AML-193 (cell line): Measurements from ENCODE around the gene NXNL1.

Source experiments
- DNase-seq, 2 experiments: peaks; one replicate each; lab custom pipeline; 2025; lab: John Stamatoyannopoulos, UW

NXNL1 gene

DNA sequence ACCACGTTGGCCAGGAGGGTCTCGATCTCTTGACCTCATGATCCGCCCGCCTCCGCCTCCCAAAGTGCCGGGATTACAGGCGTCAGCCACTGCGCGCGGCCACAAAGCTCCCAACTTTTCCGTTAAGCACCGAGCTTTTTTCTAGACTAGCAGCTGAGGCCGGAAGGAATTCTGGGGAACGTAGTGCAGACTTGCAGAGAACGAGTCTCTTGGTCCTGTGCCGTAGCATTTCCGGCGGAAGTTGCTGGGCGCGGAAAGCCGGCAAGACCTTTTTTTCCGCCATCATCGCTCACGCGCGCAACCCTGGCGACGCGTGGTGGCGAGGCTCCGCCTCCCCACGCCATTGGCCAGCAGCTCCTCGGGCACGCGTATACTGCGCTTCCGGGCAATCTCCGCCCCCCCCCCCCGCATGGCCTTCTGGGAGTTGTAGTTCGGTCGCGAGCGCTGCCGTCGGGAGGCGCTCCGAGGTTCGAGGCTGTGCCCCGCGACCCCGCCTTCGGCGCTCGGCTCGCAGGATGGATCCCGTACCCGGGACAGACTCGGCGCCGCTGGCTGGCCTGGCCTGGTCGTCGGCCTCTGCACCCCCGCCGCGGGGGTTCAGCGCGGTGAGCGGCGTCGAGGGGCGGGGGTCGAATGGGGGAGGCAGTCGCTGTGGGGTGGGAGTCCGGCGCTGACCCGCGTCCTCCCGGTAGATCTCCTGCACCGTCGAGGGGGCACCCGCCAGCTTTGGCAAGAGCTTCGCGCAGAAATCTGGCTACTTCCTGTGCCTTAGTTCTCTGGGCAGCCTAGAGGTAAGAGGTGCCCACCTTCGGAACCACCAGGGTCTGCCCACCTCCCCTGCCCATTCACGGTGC lies 40.9 kb downstream of the NXNL1 start, which contains the start of gene MVB12A:
MVB12A (plus strand) TSS at position 427 of the 854 bp plus-strand sequence; CDS start at position 516, 89 bp downstream.
- peak; percentile 93 to 94 for DNase-seq

- DNase-seq: no peak
Measured at GRCh38 chr19:17419154-17419620, 41.5 kb downstream of the NXNL1 start.

DNA sequence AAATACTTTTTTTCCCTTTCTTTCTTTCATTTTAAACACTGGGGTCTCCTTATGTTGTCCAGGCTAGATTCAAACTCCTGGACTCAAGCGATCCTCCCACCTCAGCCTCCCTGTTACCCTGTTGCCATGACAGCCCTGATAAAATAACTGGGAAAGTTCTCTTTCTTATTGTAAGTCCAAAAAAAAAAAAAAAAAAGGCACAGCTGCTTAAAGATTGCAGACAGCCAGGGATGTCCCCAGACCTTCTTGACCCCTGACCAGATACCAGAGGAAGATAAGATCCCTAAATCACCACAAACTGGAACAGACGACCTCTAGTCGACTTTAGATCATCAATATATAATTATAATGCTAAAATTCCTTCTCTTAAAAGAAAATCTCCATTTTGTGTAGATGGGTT lies 42.0 kb downstream of the NXNL1 start:
- DNase-seq: no peak

- DNase-seq: no peak
Measured at GRCh38 chr19:17415121-17415520, 45.6 kb downstream of the NXNL1 start.

DNA sequence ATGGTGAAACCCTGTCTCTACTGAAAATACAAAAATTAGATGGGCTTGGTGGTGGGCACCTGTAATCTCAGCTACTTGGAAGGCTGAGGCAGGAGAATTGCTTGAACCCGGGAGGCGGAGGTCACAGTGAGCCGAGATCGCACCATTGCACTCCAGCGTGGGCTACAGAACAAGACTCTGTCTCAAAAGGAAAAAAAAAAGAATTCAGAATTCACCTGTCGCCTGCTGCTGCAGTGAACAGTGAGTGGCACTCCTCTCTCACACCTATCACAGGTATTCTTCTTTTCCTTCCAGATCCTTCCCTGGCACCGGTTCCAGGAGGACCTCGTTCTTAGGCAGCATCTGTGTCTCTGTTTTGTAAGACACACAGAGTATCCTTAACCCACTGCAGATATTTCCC lies 46.6 kb downstream of the NXNL1 start:
- no peak for DNase-seq

GRCh38 chr19:17411801-17412200 lies 48.9 kb downstream of the NXNL1 start:
- no peak for DNase-seq

DNA sequence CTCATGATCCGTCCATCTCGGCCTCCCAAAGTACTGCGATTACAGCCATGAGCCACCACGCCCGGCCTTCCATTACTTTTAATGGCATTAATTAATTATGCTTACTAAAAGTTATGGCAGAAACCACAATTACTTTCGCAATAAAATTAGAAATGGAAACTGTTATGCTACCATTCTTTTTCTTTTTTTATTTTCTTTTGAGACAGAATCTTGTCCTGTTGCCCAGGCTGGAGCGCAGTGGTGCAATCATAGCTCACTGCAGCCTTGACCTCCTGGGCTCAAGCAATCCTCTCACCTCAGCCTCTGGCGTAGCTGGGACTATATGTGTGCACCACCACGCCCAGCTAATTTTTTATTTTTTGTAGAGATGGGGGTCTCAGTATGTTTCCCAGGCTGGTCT lies 50.7 kb downstream of the NXNL1 start:
- no peak for DNase-seq

- no peak for DNase-seq
Measured at GRCh38 chr19:17406887-17407196, 53.9 kb downstream of the NXNL1 start.

DNA sequence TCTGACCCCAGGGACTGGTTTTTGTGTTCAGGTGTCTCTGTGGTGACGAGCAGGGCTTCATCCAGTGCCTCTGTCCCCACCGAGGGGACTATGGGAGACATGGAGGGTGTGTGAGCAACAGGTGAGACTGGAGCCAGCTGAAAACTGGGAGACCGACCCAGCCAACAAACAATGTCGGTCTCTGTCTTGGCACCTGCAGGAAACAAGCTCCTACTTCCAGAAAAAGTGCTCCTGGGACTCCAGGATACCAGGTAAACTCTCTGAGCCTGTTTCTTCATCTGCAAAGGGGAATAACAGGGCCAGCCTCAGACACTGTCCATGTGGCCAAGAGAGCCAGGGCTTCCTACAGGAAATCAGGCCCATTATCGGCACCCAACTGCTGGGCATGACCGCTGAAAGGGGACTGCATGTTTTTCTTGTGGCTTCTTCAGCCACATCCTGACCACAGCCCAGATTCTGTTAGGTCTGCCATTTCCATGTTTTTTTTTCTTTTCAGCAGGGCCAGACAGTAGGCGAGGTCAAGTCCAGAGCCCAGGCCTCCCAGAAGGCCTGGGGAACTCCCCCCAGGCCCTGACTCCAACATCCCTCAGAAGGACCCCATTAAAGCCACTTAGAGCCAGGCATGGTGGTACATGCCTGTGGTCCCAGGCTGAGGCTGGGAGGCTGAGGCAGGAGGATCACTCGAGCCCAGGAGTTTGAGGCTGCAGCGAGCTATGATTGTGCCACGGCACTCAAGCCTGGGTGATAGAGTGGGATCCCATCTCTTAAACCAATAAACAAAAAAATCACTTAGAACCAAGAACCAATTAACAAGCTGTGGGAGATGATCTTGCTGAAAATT lies 54.5 kb downstream of the NXNL1 start:
- DNase-seq: peak; percentile 74 to 76
